Measurements from ENCODE around the gene DDX1. TPM values are rescaled to one million over a fixed set of nuclear protein-coding genes. Genes with fewer than 3 reads are reported as not detected.
"Not testable (repeated sequence)": the region's sequence is repeated elsewhere in the genome, so short reads cannot be mapped to it uniquely, and the experiment has no call there.

Gene DDX1
- total RNA-seq, 4 donors from 2014 or later, result 63.0 to 85.6 (median 75.2) TPM

GRCh38 chr2:15609341-15610042 lies 17.8 kb downstream of the DDX1 start:
- TF ChIP-seq POLR2A (IDR thresholded peaks at IDR 0.05) (no peak), CTCF (IDR thresholded peaks at IDR 0.05) (no peak)
- WGBS, 2 donors, result 95 to 96% methylated on average over 1 of the region's 1 CpG
- H3K4me1 ChIP-seq, result no peaks in the 10 kb centered on the region
- H3K27ac ChIP-seq, result no peak overlapping the region
- DNase-seq, result no peak
- no peaks in the 10 kb centered on the region for H3K27me3 ChIP-seq
- H3K4me3 ChIP-seq (replicated peaks in 1 of 3), result no peak overlapping the region
- no peaks in the 10 kb centered on the region for H3K9me3 ChIP-seq
- intact Hi-C loops (cut with DNase I), result no loop called here
- H3K36me3 ChIP-seq, result peaks cover 41 to 52% of the 10 kb centered on the region in 2 donors

GRCh38 chr2:15610430-15610952 lies 18.8 kb downstream of the DDX1 start:
- WGBS, 2 donors, result 93 to 95% methylated on average over 5 of the region's 5 CpGs
- DNase-seq, result no peak
- Histone ChIP-seq H3K27ac (no peak overlapping the region), H3K27me3 (no peaks in the 10 kb centered on the region), H3K36me3 (peaks cover 36 to 42% of the 10 kb centered on the region in 2 donors), H3K9me3 (no peaks in the 10 kb centered on the region), H3K4me1 (no peaks in the 10 kb centered on the region), H3K4me3 (replicated peaks in 1 of 3) (no peak overlapping the region)
- intact Hi-C loops (cut with DNase I), result no loop called here
- TF ChIP-seq POLR2A (IDR thresholded peaks at IDR 0.05), result no peak
- TF ChIP-seq CTCF (IDR thresholded peaks at IDR 0.05), result no peak

GRCh38 chr2:15612101-15612500 lies 20.4 kb downstream of the DDX1 start:
- H3K4me3 ChIP-seq (replicated peaks in 1 of 3); H3K27me3 ChIP-seq; DNase-seq; H3K9me3 ChIP-seq; H3K27ac ChIP-seq; intact Hi-C loops (cut with DNase I); H3K4me1 ChIP-seq: not testable (repeated sequence)
- WGBS, 2 donors, result 95% methylated on average over 4 of the region's 33 CpGs; no CpG with 5 or more reads in 1 of the 2 donors
- H3K36me3 ChIP-seq, result peaks cover 23 to 28% of the 10 kb centered on the region in 2 donors

- H3K36me3 ChIP-seq, result peaks cover 21 to 24% of the 10 kb centered on the region in 2 donors
Observed at GRCh38 chr2:15613736-15614429, 22.2 kb downstream of the DDX1 start.

More at GRCh38 chr2:15613736-15614429, 22.2 kb downstream of the DDX1 start:
- H3K9me3 ChIP-seq, result no peaks in the 10 kb centered on the region
- H3K27me3 ChIP-seq, result no peaks in the 10 kb centered on the region
- intact Hi-C loops (cut with DNase I), result no loop called here
- TF ChIP-seq CTCF (IDR thresholded peaks at IDR 0.05) (no peak), POLR2A (IDR thresholded peaks at IDR 0.05) (no peak)
- DNase-seq, result no peak
- 96 to 97% methylated on average over 10 of the region's 10 CpGs for WGBS, 2 donors
- H3K4me1 ChIP-seq, result no peaks in the 10 kb centered on the region
- no peak overlapping the region for H3K4me3 ChIP-seq (replicated peaks in 1 of 3)
- H3K27ac ChIP-seq, result no peak overlapping the region
